H1 (cell line): ENCODE data around the gene TYR. TPM values are rescaled to one million over a fixed set of nuclear protein-coding genes. Genes with fewer than 3 reads are reported as not detected.

ENCODE experiments used
- CEBPB ChIP-seq: IDR thresholded peaks from 2 replicates; pipeline ENCODE4 v1.6.1; 2012; ENCODE audit warnings: low read depth, low read length
- GTF2F1 ChIP-seq: IDR thresholded peaks from 2 replicates; pipeline ENCODE4 v1.6.1; 2012; ENCODE audit warnings: low read depth, low read length, improper control_type of control experiment, borderline replicate concordance
- KDM4A ChIP-seq: IDR thresholded peaks from one replicate; pipeline ENCODE4 v1.7.1; 2012; ENCODE audit warnings: low read depth, mild to moderate bottlenecking, moderate library complexity, low read length, inconsistent platforms; ENCODE audit not compliant: severe bottlenecking
- RNF2 ChIP-seq: fragments of 200-900, 300-1000 bp; sonication (generic); IDR thresholded peaks from 2 replicates; pipeline ENCODE4 v1.7.1; 2016; ENCODE audit warnings: borderline replicate concordance, low read depth, mild to moderate bottlenecking, antibody characterized with exemption, low read length; ENCODE audit not compliant: poor library complexity, severe bottlenecking; ENCODE audit errors: missing control alignments
- polyA plus RNA-seq, 7 experiments: library from polyadenylated mRNA; depleted of rRNA in 3 of 7; stranded (reverse) in 5 of 7; unstranded in 2 of 7; fragments of >200 nt in 5 of 7; fragments of 200-250 nt in 2 of 7; gene quantifications; 1 replicate in 5 of 7; 2 replicates in 1 of 7; 4 replicates in 1 of 7; pipeline versions ENCODE4 v1.2.1 to v1.2.3, GENCODE V29; 2011 to 2013; ENCODE audit warnings: missing spikeins in 2 of 7, mixed read lengths in 2 of 7
- total RNA-seq: library from RNA; stranded (reverse); fragmentation: NEBNext Ultra II Directional; extraction: Animal tissue kit (Norgen Biotek cat#: 25700); gene quantifications from 2 replicates; pipeline ENCODE4 v1.2.1, GENCODE V29; 2021

TYR gene
- total and polyA plus RNA-seq, 2 of the 8 experiments (the other 6 are each of a cell fraction or from before 2014, with no cell fraction given) = not detected

- TF ChIP-seq GTF2F1 (no peak), CEBPB (no peak), RNF2 (no peak), KDM4A (no peak)
Observed at GRCh38 chr11:89159974-89160373, 17.7 kb upstream of the TYR start (continued).
